Mucosa of descending colon (tissue), 3 donors: Measurements from ENCODE around the gene DPH1. TPM values are rescaled to one million over a fixed set of nuclear protein-coding genes. Genes with fewer than 3 reads are reported as not detected.

ENCODE experiments used
- ATAC-seq: fragments of 200-7000 bp; cut with Tn5 transposase; one replicate; pipeline ENCODE4 v1.9.1; 2020; ENCODE audit warnings: mild to moderate bottlenecking, moderate library complexity
- DNase-seq, 3 donors: peaks; one replicate each; pipeline ENCODE4 v3.0.0-alpha.2; 2020
- H3K36me3 ChIP-seq: fragments of 200-600 bp; one replicate; pipeline ENCODE4 v1.8.0; 2021; ENCODE audit warnings: low read depth, mild to moderate bottlenecking
- H3K4me1 ChIP-seq: fragments of 200-600 bp; one replicate; pipeline ENCODE4 v1.8.0; 2021; ENCODE audit warnings: low read depth, mild to moderate bottlenecking
- H3K4me3 ChIP-seq: fragments of 200-600 bp; one replicate; pipeline ENCODE4 v1.8.0; 2021; ENCODE audit warnings: mild to moderate bottlenecking
- H3K9me3 ChIP-seq: fragments of 200-600 bp; one replicate; pipeline ENCODE4 v1.8.0; 2021; ENCODE audit warnings: mild to moderate bottlenecking
- intact Hi-C, 2 donors: fragments of 100-400 bp; cut with DNase I in 1 of 2; cut with micrococcal nuclease in 1 of 2; formaldehyde crosslinking; loops; one replicate each; pipeline versions ENCODE4 v1.11.0 to v1.11.1; 2022; cut with DNase I, micrococcal nuclease
- total RNA-seq, 3 donors: library from RNA; stranded (reverse); fragmentation: NEBNext Ultra II Directional in 2 of 3; extraction: Animal tissue kit (Norgen Biotek cat#: 25700) in 2 of 3; gene quantifications; one replicate each; pipeline versions ENCODE4 v1.2.1 to v1.2.4, GENCODE V29; 2021 to 2023
- TF ChIP-seq, protein P1 (sequence below): fragments of 200-600 bp; IDR thresholded peaks from one replicate; pipeline ENCODE4 v1.8.0; 2022; ENCODE audit warnings: antibody characterized with exemption, mild to moderate bottlenecking
- donor health status: DM: no; HTN: no; CAD: no; lungs with moderate emphysema.
- donor health status: DM: no; HTN: no; CAD: no.
- donor health status: DM: no; HTN: yes; CAD: no.

DPH1 gene
- total RNA-seq, 3 donors from 2014 or later: 33.1 to 43.7 (median 42.2) TPM

DNA sequence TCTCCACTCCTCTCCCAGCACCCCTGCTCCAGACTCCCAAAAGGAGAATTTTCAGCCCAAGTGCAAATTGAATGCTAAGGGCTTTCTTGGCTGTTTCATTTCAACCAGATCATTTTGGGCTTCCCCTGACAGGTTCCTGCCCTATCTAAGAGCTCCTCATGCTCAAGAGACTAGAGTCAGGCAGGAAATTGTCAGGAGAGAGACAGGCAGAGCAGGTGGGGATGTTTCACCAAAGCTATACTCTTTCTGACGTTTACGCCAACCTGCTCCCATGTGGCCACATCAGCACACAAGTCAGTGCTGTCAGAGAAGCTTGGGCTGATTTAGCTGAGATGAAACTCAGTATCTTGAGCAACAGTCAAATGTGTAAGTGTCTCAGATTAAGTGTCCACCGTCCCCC, 56.4 kb downstream of the DPH1 start:
- intact Hi-C loops: no loop called here
- H3K4me3 ChIP-seq: no peak overlapping the region
- peaks cover 61% of the 10 kb centered on the region for H3K4me1 ChIP-seq
- DNase-seq (no peak), ATAC-seq (no peak)
- TF ChIP-seq, protein P1, sequence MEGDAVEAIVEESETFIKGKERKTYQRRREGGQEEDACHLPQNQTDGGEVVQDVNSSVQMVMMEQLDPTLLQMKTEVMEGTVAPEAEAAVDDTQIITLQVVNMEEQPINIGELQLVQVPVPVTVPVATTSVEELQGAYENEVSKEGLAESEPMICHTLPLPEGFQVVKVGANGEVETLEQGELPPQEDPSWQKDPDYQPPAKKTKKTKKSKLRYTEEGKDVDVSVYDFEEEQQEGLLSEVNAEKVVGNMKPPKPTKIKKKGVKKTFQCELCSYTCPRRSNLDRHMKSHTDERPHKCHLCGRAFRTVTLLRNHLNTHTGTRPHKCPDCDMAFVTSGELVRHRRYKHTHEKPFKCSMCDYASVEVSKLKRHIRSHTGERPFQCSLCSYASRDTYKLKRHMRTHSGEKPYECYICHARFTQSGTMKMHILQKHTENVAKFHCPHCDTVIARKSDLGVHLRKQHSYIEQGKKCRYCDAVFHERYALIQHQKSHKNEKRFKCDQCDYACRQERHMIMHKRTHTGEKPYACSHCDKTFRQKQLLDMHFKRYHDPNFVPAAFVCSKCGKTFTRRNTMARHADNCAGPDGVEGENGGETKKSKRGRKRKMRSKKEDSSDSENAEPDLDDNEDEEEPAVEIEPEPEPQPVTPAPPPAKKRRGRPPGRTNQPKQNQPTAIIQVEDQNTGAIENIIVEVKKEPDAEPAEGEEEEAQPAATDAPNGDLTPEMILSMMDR: no peak
- H3K9me3 ChIP-seq: no peaks in the 10 kb centered on the region
- no peaks in the 10 kb centered on the region for H3K36me3 ChIP-seq

DNA sequence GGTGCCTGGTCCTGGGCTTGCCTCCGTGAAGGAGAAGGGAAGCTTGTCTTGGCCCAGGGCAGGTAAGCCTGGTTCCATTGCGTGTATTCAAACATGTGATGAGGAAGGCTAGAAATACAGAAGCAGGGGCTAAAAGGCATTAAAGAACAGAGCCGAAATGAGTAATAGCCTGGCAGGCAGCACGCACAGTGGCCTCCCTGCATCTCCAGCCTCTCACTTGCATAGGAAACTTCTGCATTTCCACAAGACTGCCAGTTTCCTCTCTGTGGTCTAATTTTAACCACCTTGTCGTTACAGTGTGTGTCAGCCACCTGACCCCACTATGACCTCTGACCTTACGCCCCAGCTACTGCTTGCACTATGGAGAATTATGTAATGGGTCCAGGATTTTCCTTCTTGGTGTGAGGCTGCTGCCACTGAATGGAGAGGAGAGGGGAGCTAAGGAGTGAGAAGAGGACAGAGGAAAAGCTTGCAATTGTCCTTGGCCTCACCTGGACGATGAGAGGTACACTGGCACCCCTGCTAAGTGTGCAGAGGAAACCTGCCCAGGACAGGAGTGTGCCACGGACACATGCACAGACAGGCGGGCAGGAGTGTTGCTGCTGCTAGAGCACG, 57.8 kb downstream of the DPH1 start:
- DNase-seq: peak in 1 of 3 donors; percentile 62
- intact Hi-C loops: no loop called here

DNA sequence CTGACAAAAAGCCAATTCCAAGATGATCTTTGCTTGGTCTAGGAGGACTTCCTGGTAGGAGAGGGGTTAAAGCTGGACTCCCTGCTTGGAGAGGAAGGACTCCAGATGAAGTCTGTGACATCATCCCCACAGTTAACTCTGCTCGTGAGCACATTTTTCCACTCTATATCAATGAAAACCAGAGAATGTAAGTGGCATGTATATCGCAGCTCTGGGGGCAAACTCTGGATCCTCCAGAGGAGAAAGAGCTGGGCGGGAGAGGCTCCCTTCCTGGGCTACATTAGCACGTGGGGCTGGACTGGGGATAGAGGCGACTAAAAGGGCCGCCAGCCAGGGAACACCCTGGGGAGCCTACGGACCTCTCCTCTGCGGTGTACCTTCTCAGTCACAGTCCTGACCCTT, 59.1 kb downstream of the DPH1 start:
- intact Hi-C loops: no loop called here
- DNase-seq: no peak
- H3K36me3 ChIP-seq: no peaks in the 10 kb centered on the region

More for the DNA sequence above, 57.8 kb downstream of the DPH1 start:
- Histone ChIP-seq H3K9me3 (no peaks in the 10 kb centered on the region), H3K4me3 (no peak overlapping the region), H3K36me3 (no peaks in the 10 kb centered on the region), H3K4me1 (peaks cover 54% of the 10 kb centered on the region)
- TF ChIP-seq, protein P1: no peak
- ATAC-seq: no peak

DNA sequence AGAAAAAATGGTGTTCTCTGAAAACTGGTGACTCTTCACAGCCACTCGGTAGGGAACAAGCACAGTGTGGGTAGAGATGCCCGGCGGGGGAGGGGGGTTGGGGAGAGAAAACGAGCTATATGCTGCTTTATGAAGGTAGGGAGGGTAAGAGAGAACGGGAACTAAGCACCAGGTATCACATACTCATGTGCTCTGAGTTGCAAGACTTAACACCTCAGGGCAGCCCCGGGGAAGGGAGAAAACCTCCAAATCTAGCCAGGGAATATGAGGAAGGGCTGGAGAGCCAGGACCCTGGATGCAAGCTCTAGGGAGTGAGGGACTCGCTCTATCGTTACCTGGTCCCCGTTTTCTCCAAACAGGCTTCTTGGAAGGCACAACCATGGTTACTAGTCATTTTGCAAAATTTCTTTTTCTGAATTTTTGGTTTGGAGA, 60.3 kb downstream of the DPH1 start:
- intact Hi-C loops: no loop called here
- no peaks in the 10 kb centered on the region for H3K36me3 ChIP-seq
- peaks cover 33% of the 10 kb centered on the region for H3K4me1 ChIP-seq
- no peaks in the 10 kb centered on the region for H3K9me3 ChIP-seq
- no peak overlapping the region for H3K4me3 ChIP-seq
- ATAC-seq: no peak
- no peak for DNase-seq
- TF ChIP-seq, protein P1: no peak

More for the DNA sequence above, 59.1 kb downstream of the DPH1 start:
- TF ChIP-seq, protein P1: no peak
- Histone ChIP-seq H3K4me1 (peaks cover 42% of the 10 kb centered on the region), H3K4me3 (no peak overlapping the region), H3K9me3 (no peaks in the 10 kb centered on the region)
- ATAC-seq: no peak

DNA sequence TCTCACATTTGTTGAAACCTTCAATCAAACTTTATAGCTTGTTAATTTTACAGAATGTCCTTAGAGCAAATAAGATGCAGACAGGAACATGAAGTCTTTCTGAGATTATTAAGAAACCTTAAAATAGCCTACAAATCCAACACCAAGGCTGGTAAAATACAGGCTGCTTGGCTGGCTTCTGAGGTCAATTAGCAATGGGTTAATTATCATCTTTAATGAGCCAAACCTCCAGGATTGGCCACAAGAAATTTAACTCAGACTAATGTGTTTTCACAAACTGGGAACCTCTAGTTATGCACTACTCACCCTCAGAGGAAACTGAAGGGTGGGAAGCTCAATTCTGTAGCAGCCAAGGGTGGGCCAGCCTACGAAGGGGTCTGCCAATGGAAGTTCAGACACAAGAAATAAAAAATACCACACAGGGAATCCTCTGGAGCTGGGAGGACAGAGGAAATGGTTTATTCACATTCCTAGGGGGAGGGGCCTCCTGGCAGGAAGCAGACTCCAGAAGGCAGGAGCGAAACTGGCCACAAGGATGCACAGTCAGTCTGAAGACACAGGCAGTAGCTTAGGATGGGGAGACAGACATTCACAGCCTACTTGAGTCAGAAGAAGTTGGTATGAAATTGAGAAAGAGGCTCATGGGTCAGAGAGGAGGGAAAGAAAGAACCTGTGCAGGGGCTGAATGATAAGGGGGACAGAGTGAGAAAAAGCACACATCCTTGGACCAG, 61.0 kb downstream of the DPH1 start:
- ATAC-seq (peak; percentile 33), DNase-seq (peak in 1 of 3 donors; percentile 51)
- H3K36me3 ChIP-seq: no peaks in the 10 kb centered on the region
- intact Hi-C loops: no loop called here
- TF ChIP-seq, protein P1: no peak
- no peaks in the 10 kb centered on the region for H3K9me3 ChIP-seq
- no peak overlapping the region for H3K4me3 ChIP-seq
- H3K4me1 ChIP-seq: peaks cover 25% of the 10 kb centered on the region
